H1 (cell line): Measurements from ENCODE around the gene BEST1. TPM values are rescaled to one million over a fixed set of nuclear protein-coding genes. Genes with fewer than 3 reads are reported as not detected.

Source experiments
- CTCF ChIA-PET: fragments of 300-600 bp; sonication (Branson Sonifier 250); formaldehyde crosslinking; loops from one replicate; lab custom pipeline; 2021; ENCODE audit not compliant: partially characterized antibody; lab: Charles Lee
- POLR2A ChIA-PET: fragments of 300-600 bp; sonication (Branson Sonifier 250); formaldehyde crosslinking; loops from one replicate; lab custom pipeline; 2021; ENCODE audit warnings: inconsistent platforms; ENCODE audit not compliant: partially characterized antibody; lab: Charles Lee
- DNase-seq, 2 experiments: peaks; one replicate each; pipeline versions ENCODE4 v3.0.0 to v3.0.0-alpha.2; 2010 to 2022; ENCODE audit warnings: low spot score in 2 of 2, low read depth in 1 of 2, mixed read lengths in 1 of 2
- FAIRE-seq: peaks from 2 replicates; lab custom pipeline; 2011; peaks lifted over from hg19 to GRCh38; lab: Jason Lieb, UNC
- H2AFZ ChIP-seq: 2 replicates; pipeline ENCODE4 v1.8.1; 2012; ENCODE audit warnings: low read length, inconsistent platforms
- H2AK5ac ChIP-seq: 2 replicates; pipeline ENCODE4 v1.6.1; 2013; ENCODE audit warnings: low read depth, low read length
- H2BK120ac ChIP-seq: replicated peaks from 2 replicates; pipeline ENCODE3; 2013; ENCODE audit warnings: low read depth, low read length, inconsistent platforms
- H2BK12ac ChIP-seq: 2 replicates; pipeline ENCODE4 v1.6.1; 2013; ENCODE audit warnings: low read depth, low read length
- H2BK15ac ChIP-seq: 2 replicates; pipeline ENCODE4 v1.6.1; 2013; ENCODE audit warnings: low read length
- H2BK20ac ChIP-seq: 2 replicates; pipeline ENCODE4 v1.6.1; 2013; ENCODE audit warnings: low read length
- H2BK5ac ChIP-seq: 2 replicates; pipeline ENCODE4 v1.6.1; 2013; ENCODE audit warnings: low read depth, low read length
- H3K14ac ChIP-seq: 2 replicates; pipeline ENCODE4 v1.6.1; 2013; ENCODE audit warnings: inconsistent platforms; ENCODE audit not compliant: insufficient read length
- H3K18ac ChIP-seq: 2 replicates; pipeline ENCODE4 v1.6.1; 2013; ENCODE audit warnings: low read length; ENCODE audit errors: extremely low read depth
- H3K23ac ChIP-seq: 2 replicates; pipeline ENCODE4 v1.6.1; 2013; ENCODE audit warnings: inconsistent platforms; ENCODE audit not compliant: insufficient read length
- H3K23me2 ChIP-seq: 2 replicates; pipeline ENCODE4 v1.6.1; 2013; ENCODE audit warnings: low read depth, low read length
- H3K27ac ChIP-seq: 2 replicates; pipeline ENCODE4 v1.6.1; 2011; ENCODE audit warnings: low read depth, low read length, inconsistent platforms
- H3K27me3 ChIP-seq, 4 experiments: replicated peaks in 1 of 4; 1 replicate in 1 of 4; 2 replicates in 3 of 4; pipeline versions ENCODE4 v1.6.1 to v1.8.1; 2011 to 2013; ENCODE audit warnings: low read length in 3 of 4, mild to moderate bottlenecking in 3 of 4, inconsistent platforms in 2 of 4, mixed read lengths in 2 of 4, moderate library complexity in 1 of 4; ENCODE audit not compliant: control insufficient read depth in 3 of 4, insufficient read depth in 3 of 4; ENCODE audit errors: extremely low read depth in 1 of 4
- H3K36me3 ChIP-seq, 4 experiments: 2 replicates each; pipeline versions ENCODE4 v1.6.1 to v1.8.1; 2011 to 2013; ENCODE audit warnings: mild to moderate bottlenecking in 4 of 4, low read length in 3 of 4, moderate library complexity in 2 of 4, control low read depth in 1 of 4, inconsistent platforms in 1 of 4; ENCODE audit not compliant: insufficient read depth in 4 of 4, control insufficient read depth in 2 of 4
- H3K4ac ChIP-seq: replicated peaks from 2 replicates; pipeline ENCODE3; 2013; ENCODE audit warnings: low read length, low read depth, mixed read lengths, inconsistent platforms; ENCODE audit not compliant: insufficient read length
- H3K4me1 ChIP-seq, 4 experiments: replicated peaks in 1 of 4; 1 replicate in 1 of 4; 2 replicates in 3 of 4; pipeline versions ENCODE4 v1.6.1 to v1.8.1; 2011 to 2013; ENCODE audit warnings: low read length in 3 of 4, inconsistent platforms in 2 of 4, mixed read lengths in 1 of 4; ENCODE audit not compliant: insufficient read depth in 4 of 4, control insufficient read depth in 3 of 4
- H3K4me2 ChIP-seq, 2 experiments: 2 replicates each; pipeline versions ENCODE4 v1.6.1 to v1.8.1; 2011 to 2013; ENCODE audit warnings: low read depth in 2 of 2, low read length in 2 of 2, control low read depth in 1 of 2, inconsistent platforms in 1 of 2, mild to moderate bottlenecking in 1 of 2; ENCODE audit not compliant: insufficient read depth in 1 of 2
- H3K4me3 ChIP-seq, 4 experiments: fragments of 200-600, 300-600 bp in 1 of 4; sonication (generic), shearing (Covaris generic), sonication (Bioruptor Twin) in 1 of 4; 2 replicates each; pipeline versions ENCODE4 v1.5.1 to v1.8.1; 2011 to 2016; ENCODE audit warnings: low read length in 4 of 4, low read depth in 3 of 4, control low read depth in 2 of 4, inconsistent platforms in 2 of 4, mild to moderate bottlenecking in 2 of 4, mixed read lengths in 1 of 4, moderate library complexity in 1 of 4; ENCODE audit not compliant: insufficient read depth in 2 of 4; ENCODE audit errors: extremely low read depth in 1 of 4
- H3K56ac ChIP-seq: replicated peaks from 2 replicates; pipeline ENCODE3; 2013; ENCODE audit warnings: low read depth, mild to moderate bottlenecking, mixed read lengths, low read length, inconsistent platforms; ENCODE audit not compliant: insufficient read length
- H3K79me1 ChIP-seq: 2 replicates; pipeline ENCODE4 v1.6.1; 2013; ENCODE audit warnings: low read depth, low read length, control low read depth
- H3K79me2 ChIP-seq, 2 experiments: 2 replicates each; pipeline versions ENCODE4 v1.6.1 to v1.8.1; 2012 to 2013; ENCODE audit warnings: low read length in 2 of 2, mild to moderate bottlenecking in 2 of 2, inconsistent platforms in 1 of 2; ENCODE audit not compliant: insufficient read depth in 2 of 2, control insufficient read depth in 1 of 2
- H3K9ac ChIP-seq, 4 experiments: replicated peaks in 1 of 4; 1 replicate in 1 of 4; 2 replicates in 3 of 4; pipeline versions ENCODE4 v1.6.1 to v1.8.1; 2011 to 2013; ENCODE audit warnings: low read depth in 3 of 4, low read length in 3 of 4, control low read depth in 2 of 4, mild to moderate bottlenecking in 2 of 4, moderate library complexity in 2 of 4, inconsistent platforms in 1 of 4; ENCODE audit errors: extremely low read depth in 1 of 4
- H3K9me3 ChIP-seq, 2 experiments: 2 replicates each; pipeline versions ENCODE4 v1.6.1 to v1.8.1; 2012 to 2013; ENCODE audit warnings: mild to moderate bottlenecking in 2 of 2, moderate library complexity in 2 of 2, control low read depth in 1 of 2, inconsistent platforms in 1 of 2, low read depth in 1 of 2, low read length in 1 of 2, mixed read lengths in 1 of 2; ENCODE audit not compliant: insufficient read depth in 2 of 2
- H4K20me1 ChIP-seq, 2 experiments: replicated peaks in 1 of 2; 2 replicates each; pipeline versions ENCODE3 to v1.8.1; 2011 to 2013; ENCODE audit warnings: inconsistent platforms in 2 of 2, low read length in 2 of 2, mild to moderate bottlenecking in 1 of 2; ENCODE audit not compliant: insufficient read depth in 2 of 2, control insufficient read depth in 1 of 2
- H4K5ac ChIP-seq: 2 replicates; pipeline ENCODE4 v1.6.1; 2013; ENCODE audit warnings: low read length, low read depth, mixed read lengths, inconsistent platforms; ENCODE audit not compliant: insufficient read length
- H4K8ac ChIP-seq: 2 replicates; pipeline ENCODE4 v1.8.0; 2013; ENCODE audit warnings: mild to moderate bottlenecking, moderate library complexity, low read length, inconsistent platforms; ENCODE audit not compliant: insufficient read depth; ENCODE audit errors: extremely low read depth
- H4K91ac ChIP-seq: replicated peaks from 2 replicates; pipeline ENCODE3; 2013; ENCODE audit warnings: low read length, mixed read lengths, inconsistent platforms; ENCODE audit not compliant: insufficient read length
- BACH1 ChIP-seq: IDR thresholded peaks from 2 replicates; pipeline ENCODE4 v1.6.1; 2012; ENCODE audit warnings: low read length, improper control_type of control experiment
- BCL11A ChIP-seq, 2 experiments: IDR thresholded peaks; one replicate each; pipeline ENCODE4 v1.6.1; 2011; ENCODE audit warnings: low read depth in 2 of 2, low read length in 2 of 2, mild to moderate bottlenecking in 2 of 2
- KDM4A ChIP-seq: IDR thresholded peaks from one replicate; pipeline ENCODE4 v1.7.1; 2012; ENCODE audit warnings: low read depth, mild to moderate bottlenecking, moderate library complexity, low read length, inconsistent platforms; ENCODE audit not compliant: severe bottlenecking
- RBBP5 ChIP-seq: IDR thresholded peaks from 2 replicates; pipeline ENCODE4 v1.7.1; 2012; ENCODE audit warnings: low read depth, mild to moderate bottlenecking, inconsistent platforms, low read length, moderate library complexity, borderline replicate concordance
- RXRA ChIP-seq: IDR thresholded peaks from 2 replicates; pipeline ENCODE4 v1.6.1; 2011; ENCODE audit warnings: low read depth, mild to moderate bottlenecking, low read length, moderate library complexity; ENCODE audit not compliant: insufficient read depth
- SP4 ChIP-seq: IDR thresholded peaks from 2 replicates; pipeline ENCODE4 v1.6.1; 2012; ENCODE audit warnings: low read length, inconsistent platforms
- SRF ChIP-seq: IDR thresholded peaks from 2 replicates; pipeline ENCODE4 v1.6.1; 2011; ENCODE audit warnings: mild to moderate bottlenecking, low read depth, low read length, moderate library complexity
- TAF1 ChIP-seq: IDR thresholded peaks from 2 replicates; pipeline ENCODE4 v1.6.1; 2011; ENCODE audit warnings: mild to moderate bottlenecking, low read depth, low read length
- TCF12 ChIP-seq: IDR thresholded peaks from 2 replicates; pipeline ENCODE4 v1.6.1; 2011; ENCODE audit warnings: low read depth, mild to moderate bottlenecking, low read length
- WGBS, 2 experiments: shearing (Covaris generic) in 1 of 2; methylation state at CpG; one replicate each; pipeline versions ENCODE4 v1.1.6 to v1.1.7; 2013 to 2015; ENCODE audit warnings: low lambda C conversion rate in 2 of 2, mixed read lengths in 2 of 2, inconsistent platforms in 1 of 2, low coverage in 1 of 2, missing lambda C conversion rate in 1 of 2; ENCODE audit not compliant: insufficient replicate concordance in 2 of 2, insufficient coverage in 1 of 2, insufficient read length in 1 of 2; ENCODE audit errors: extremely low coverage in 1 of 2, missing lambda C conversion rate in 1 of 2; 5-methylcytosine and 5-hydroxymethylcytosine counted together
- polyA plus RNA-seq, 7 experiments: library from polyadenylated mRNA; depleted of rRNA in 3 of 7; stranded (reverse) in 5 of 7; unstranded in 2 of 7; fragments of >200 nt in 5 of 7; fragments of 200-250 nt in 2 of 7; gene quantifications; 1 replicate in 5 of 7; 2 replicates in 1 of 7; 4 replicates in 1 of 7; pipeline versions ENCODE4 v1.2.1 to v1.2.3, GENCODE V29; 2011 to 2013; ENCODE audit warnings: missing spikeins in 2 of 7, mixed read lengths in 2 of 7
- total RNA-seq: library from RNA; stranded (reverse); fragmentation: NEBNext Ultra II Directional; extraction: Animal tissue kit (Norgen Biotek cat#: 25700); gene quantifications from 2 replicates; pipeline ENCODE4 v1.2.1, GENCODE V29; 2021
- TF ChIP-seq, protein P1 (sequence below): IDR thresholded peaks from 2 replicates; pipeline ENCODE4 v1.6.1; 2012; ENCODE audit warnings: inconsistent platforms

Gene BEST1
- total and polyA plus RNA-seq, 2 of the 8 experiments (the other 6 are each of a cell fraction or from before 2014, with no cell fraction given) = 0.22 to 0.62 TPM

DNA sequence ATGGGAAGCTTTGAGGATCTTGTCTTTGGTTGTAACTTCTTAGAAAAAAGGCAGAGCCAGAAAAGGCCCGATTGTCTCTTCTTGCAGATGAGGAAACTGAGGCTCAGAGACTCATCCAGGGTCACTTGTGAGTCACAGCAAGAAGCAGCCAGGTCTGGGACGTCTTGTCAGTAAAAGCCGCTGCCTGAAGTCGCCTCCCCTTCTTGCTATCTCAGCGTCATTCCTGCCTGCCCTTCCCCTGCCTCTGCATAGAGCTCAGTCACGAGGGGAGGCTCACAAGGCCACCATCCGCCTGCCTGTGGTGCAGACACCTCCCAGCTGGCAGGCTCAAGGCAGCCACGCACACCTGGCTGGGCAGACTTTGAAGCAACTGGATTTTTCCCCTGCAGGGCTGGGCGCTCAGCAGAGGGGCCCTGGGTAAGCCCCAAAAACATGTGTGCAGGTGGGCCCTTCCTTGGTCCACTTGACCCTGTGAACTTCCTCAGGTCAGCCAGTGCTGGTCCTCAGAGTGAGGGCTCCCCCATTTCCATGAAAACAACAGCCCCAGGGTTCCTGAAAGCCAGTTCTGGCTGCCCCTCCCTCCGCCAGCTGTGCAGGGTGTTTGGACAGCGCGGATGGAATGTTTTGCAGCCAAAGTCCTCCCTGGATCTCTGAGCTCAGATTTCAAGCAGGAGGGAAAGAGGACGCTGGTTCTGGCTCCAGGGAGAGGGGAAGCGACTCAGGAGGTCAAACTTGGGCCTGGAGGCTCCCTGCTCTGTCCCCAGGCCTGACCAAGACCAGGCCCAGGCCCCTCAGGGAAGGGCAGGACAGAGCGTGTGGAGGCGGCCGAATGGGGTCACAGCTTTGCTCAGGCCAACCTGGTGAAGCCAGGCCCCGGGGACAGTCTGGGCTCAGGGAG is 26.7 kb upstream of the BEST1 start:
- Histone ChIP-seq H2AFZ (peak overlapping the region; percentile 88), H3K27ac (peak overlapping the region; percentile 52; the same call in 1 of the 2 replicates), H3K79me2 (no peaks in the 10 kb centered on the region), H3K23me2 (no peaks in the 10 kb centered on the region; the same call in 1 of the 2 replicates), H3K18ac (peak overlapping the region; percentile 78; the same call in 1 of the 2 replicates), H4K91ac (peak overlapping the region; percentile 70), H4K8ac (peak overlapping the region; percentile 30; the same call in 1 of the 2 replicates), H3K9ac (peak overlapping the region in 2 of 4 experiments; percentile 2 to 18; a peak in 4 of 7 replicates), H2BK12ac (peak overlapping the region; percentile 98), H3K23ac (no peak overlapping the region), H2AK5ac (no peak overlapping the region), H2BK15ac (peak overlapping the region; percentile 81; the same call in 1 of the 2 replicates), H2BK120ac (peak overlapping the region; percentile 70), H3K36me3 (no peaks in the 10 kb centered on the region), H4K5ac (no peak overlapping the region), H3K14ac (no peak overlapping the region), H2BK5ac (peak overlapping the region; percentile 87), H3K4me3 (no peak overlapping the region), H3K4me1 (peaks cover 6 to 18% (median 16%) of the 10 kb centered on the region in 4 experiments), H3K27me3 (peaks cover 0 to 9% (median 5%) of the 10 kb centered on the region in 4 experiments; a peak in 5 of 7 replicates), H3K56ac (peak overlapping the region; percentile 52), H3K4ac (no peak overlapping the region), H3K9me3 (no peaks in the 10 kb centered on the region), H3K79me1 (no peaks in the 10 kb centered on the region), H2BK20ac (peak overlapping the region; percentile 61; the same call in 1 of the 2 replicates), H4K20me1 (no peaks in the 10 kb centered on the region), H3K4me2 (peak overlapping the region; percentile 11 to 37; a peak in 3 of 4 replicates)
- FAIRE-seq (peak; percentile 42), DNase-seq (peak in 1 of 2 experiments; percentile 62)
- 52% methylated on average over 18 of the region's 18 CpGs; no CpG with 5 or more reads in 1 of the 2 experiments for WGBS, 2 experiments
- POLR2A ChIA-PET = interaction anchor here (0.5 to 3.7 kb wide), 11 partner anchors 8 to 188 kb away, joined by 3 to 13 read pairs (median 5); partner anchors contain the start of gene BEST1
- CTCF ChIA-PET = interaction anchor here (1.0 to 9.2 kb wide), 12 partner anchors 9 to 184 kb away, joined by 3 to 225 read pairs (median 3); partner anchors contain the start of gene BEST1
- TF ChIP-seq RBBP5 (peak; percentile 80; the same call in 1 of the 2 replicates), BACH1 (no peak), SRF (no peak), BCL11A (IDR thresholded peaks at IDR 0.05; ENCODE audit: low read depth in 2 of 2, low read length in 2 of 2) (no peak), SP4 (no peak), RXRA (no peak), TAF1 (peak; percentile 55; the same call in 1 of the 2 replicates), KDM4A (no peak), TCF12 (peak; percentile 75; the same call in 1 of the 2 replicates)
- TF ChIP-seq, protein P1, sequence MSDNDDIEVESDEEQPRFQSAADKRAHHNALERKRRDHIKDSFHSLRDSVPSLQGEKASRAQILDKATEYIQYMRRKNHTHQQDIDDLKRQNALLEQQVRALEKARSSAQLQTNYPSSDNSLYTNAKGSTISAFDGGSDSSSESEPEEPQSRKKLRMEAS = peak; percentile 63
